Activated naive CD4-positive, alpha-beta T cell treated with anti-CD3 and anti-CD28 coated beads for 36 hours (primary cell): ENCODE data around the gene MAD1L1. TPM values are rescaled to one million over a fixed set of nuclear protein-coding genes. Genes with fewer than 3 reads are reported as not detected.

Experiments used
- CTCF ChIA-PET: fragments of 350-600 bp; sonication (Branson Sonifier 250); formaldehyde crosslinking; loops from one replicate; lab custom pipeline; 2021; ENCODE audit warnings: antibody characterized with exemption; lab: Charles Lee
- DNase-seq: peaks from one replicate; pipeline ENCODE4 v3.0.0-alpha.2; 2020
- H3K27ac Mint-ChIP-seq: one replicate; pipeline ENCODE4 v1.8.0; 2021; ENCODE audit warnings: mild to moderate bottlenecking, mixed read lengths
- H3K27me3 Mint-ChIP-seq: one replicate; pipeline ENCODE4 v1.8.0; 2021; ENCODE audit warnings: low read depth, mixed read lengths
- H3K36me3 Mint-ChIP-seq: one replicate; pipeline ENCODE4 v1.8.0; 2021; ENCODE audit warnings: low read depth, mixed read lengths
- H3K4me1 Mint-ChIP-seq: one replicate; pipeline ENCODE4 v1.8.0; 2021; ENCODE audit warnings: low read depth, mixed read lengths
- H3K4me3 Mint-ChIP-seq: one replicate; pipeline ENCODE4 v1.8.0; 2021; ENCODE audit warnings: mild to moderate bottlenecking, moderate library complexity, mixed read lengths
- H3K9me3 Mint-ChIP-seq: one replicate; pipeline ENCODE4 v1.8.0; 2021; ENCODE audit warnings: mixed read lengths
- intact Hi-C: fragments of 100-400 bp; cut with micrococcal nuclease; formaldehyde crosslinking; loops from one replicate; pipeline ENCODE4 v1.15.1; 2023
- total RNA-seq, 2 experiments: library from RNA; stranded (reverse); gene quantifications; one replicate each; pipeline ENCODE4 v1.2.3, GENCODE V29; 2021

The MAD1L1 gene
- total RNA-seq, 2 experiments from 2014 or later: 37.5 to 40.2 TPM

- Mint-ChIP-seq H3K4me3 (no peak overlapping the region), H3K4me1 (peaks cover 67% of the 10 kb centered on the region), H3K27ac (no peak overlapping the region), H3K36me3 (peaks cover 2% of the 10 kb centered on the region), H3K9me3 (no peaks in the 10 kb centered on the region), H3K27me3 (peaks cover 6% of the 10 kb centered on the region)
- CTCF ChIA-PET: interaction anchor here (0.7 kb wide), 1 partner anchor 68 kb away, joined by 3 read pairs; no protein-coding TSS in a partner anchor
- peak; percentile 56 for DNase-seq
- intact Hi-C loops: loop anchor here (1.0 to 10.0 kb wide), 6 partner anchors 14 to 479 kb away; partner anchors contain the start of genes CHST12, EIF3B and PSMG3
Observed at GRCh38 chr7:1925973-1926907, 306.5 kb downstream of the MAD1L1 start.

DNA sequence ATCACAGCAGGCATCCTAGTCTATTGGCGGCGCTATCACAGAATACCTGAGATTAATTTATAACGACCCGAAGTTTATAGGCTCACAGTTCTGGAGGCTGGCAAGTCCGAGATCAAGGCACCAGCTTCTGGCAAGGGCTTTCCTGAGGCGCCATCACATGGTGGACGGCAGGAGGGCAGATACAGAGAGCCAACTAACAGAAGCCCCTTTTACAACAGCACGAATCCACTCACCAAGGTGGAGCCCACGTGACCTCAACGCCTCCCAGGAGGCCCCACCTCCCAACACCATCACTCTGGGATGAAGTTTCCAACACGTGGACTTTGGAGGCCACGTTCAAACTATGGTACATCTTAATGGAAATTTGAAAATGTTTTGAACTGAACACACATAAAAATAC, 307.4 kb downstream of the MAD1L1 start:
- H3K36me3 Mint-ChIP-seq: peaks cover 2% of the 10 kb centered on the region
- no peak overlapping the region for H3K4me3 Mint-ChIP-seq
- CTCF ChIA-PET: interaction anchor here (0.6 kb wide), 1 partner anchor 261 kb away, joined by 3 read pairs; no protein-coding TSS in a partner anchor
- peaks cover 75% of the 10 kb centered on the region for H3K4me1 Mint-ChIP-seq
- intact Hi-C loops: loop anchor here (5.0 to 10.0 kb wide), 5 partner anchors 103 to 479 kb away; partner anchors contain the start of genes CHST12, EIF3B and PSMG3
- H3K9me3 Mint-ChIP-seq: no peaks in the 10 kb centered on the region
- peak; percentile 37 for DNase-seq
- H3K27ac Mint-ChIP-seq: no peak overlapping the region
- H3K27me3 Mint-ChIP-seq: peaks cover 6% of the 10 kb centered on the region

DNA sequence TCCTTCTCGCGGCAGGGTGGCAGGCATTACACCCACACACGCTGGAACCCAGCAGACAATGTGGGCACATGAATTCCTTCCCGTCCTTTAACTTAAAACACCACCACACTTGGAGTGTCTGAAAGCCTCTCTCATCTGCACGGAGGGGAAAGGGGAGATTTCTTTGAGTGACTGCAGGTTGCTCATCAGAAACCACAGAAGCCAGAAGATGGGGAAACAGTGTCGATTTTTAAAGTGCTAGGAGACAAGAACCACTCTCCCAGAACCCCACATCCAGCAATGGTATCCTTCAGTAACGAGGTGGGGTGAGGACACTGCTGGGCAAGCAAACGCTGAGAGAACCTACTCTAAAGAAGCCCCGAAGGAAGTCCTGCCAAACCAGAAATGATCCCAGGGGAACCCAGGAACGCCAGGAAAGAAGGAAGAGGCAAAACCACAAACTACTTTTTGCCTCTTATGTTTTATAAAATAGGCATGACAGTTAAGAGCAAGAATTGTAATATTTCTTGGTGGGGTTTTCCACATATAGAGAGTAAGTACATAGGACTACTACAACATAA, 308.4 kb downstream of the MAD1L1 start:
- no peak overlapping the region for H3K27ac Mint-ChIP-seq
- no peak overlapping the region for H3K4me3 Mint-ChIP-seq
- intact Hi-C loops: loop anchor here (5.0 to 10.0 kb wide), 4 partner anchors 38 to 480 kb away; partner anchors contain the start of gene CHST12
- DNase-seq: peak; percentile 34
- H3K36me3 Mint-ChIP-seq: peaks cover 2% of the 10 kb centered on the region
- H3K27me3 Mint-ChIP-seq: peaks cover 8% of the 10 kb centered on the region
- CTCF ChIA-PET: interaction anchor here (1.6 kb wide), 1 partner anchor 41 kb away, joined by 3 read pairs; no protein-coding TSS in a partner anchor
- no peaks in the 10 kb centered on the region for H3K9me3 Mint-ChIP-seq
- H3K4me1 Mint-ChIP-seq: peaks cover 85% of the 10 kb centered on the region

DNA sequence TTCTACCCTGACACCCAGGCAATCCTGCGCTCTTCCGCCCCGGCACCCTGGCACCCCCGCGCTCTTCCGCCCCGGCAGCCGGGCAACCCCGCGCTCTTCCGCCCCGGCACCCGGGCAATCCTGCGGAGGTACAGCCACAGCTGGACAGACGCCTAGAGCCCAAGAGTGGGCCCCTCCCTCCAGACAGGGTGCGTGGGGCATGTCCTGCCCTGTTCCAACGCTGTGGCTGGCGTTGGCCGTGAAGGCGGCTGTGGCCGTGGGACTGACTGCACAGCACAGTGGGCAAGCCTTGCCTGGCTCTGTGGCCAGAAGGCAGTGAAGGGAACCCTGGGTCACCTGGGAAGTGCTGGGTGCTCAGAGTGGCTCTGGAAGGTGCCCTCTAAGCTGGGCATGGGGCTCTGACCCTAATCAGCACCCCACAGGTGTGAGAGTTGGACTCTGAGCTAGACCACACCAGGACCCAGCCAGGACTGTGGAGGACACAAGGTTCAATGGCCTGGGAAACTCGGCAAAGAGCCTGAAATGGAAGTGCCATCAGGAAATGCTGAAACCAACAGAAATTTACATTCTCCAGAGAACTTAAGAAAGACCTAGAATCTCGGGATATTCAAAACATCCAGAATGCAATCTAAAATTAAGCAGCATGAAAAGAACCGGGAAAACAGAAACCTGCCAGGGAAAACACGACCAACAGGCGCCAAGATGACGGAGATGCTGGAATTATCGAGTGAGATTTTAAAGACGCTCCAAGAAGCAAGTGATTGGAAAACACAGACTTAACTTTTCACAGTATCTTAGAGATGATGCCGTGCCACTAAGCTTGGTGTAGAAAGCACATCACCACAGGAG, 309.1 kb downstream of the MAD1L1 start:
- intact Hi-C loops: loop anchor here (2.0 to 10.0 kb wide), 5 partner anchors 39 to 481 kb away; partner anchors contain the start of gene CHST12
- Mint-ChIP-seq H3K36me3 (peaks cover 2% of the 10 kb centered on the region), H3K27me3 (peaks cover 8% of the 10 kb centered on the region), H3K27ac (no peak overlapping the region), H3K4me1 (peaks cover 90% of the 10 kb centered on the region), H3K9me3 (no peaks in the 10 kb centered on the region), H3K4me3 (no peak overlapping the region)
- DNase-seq: no peak
- CTCF ChIA-PET: interaction anchor here (1.6 kb wide), 1 partner anchor 40 kb away, joined by 3 read pairs; no protein-coding TSS in a partner anchor

GRCh38 chr7:1922870-1923236, 309.9 kb downstream of the MAD1L1 start:
- Mint-ChIP-seq H3K27ac (no peak overlapping the region), H3K9me3 (no peaks in the 10 kb centered on the region), H3K4me3 (no peak overlapping the region), H3K4me1 (peaks cover 88% of the 10 kb centered on the region), H3K36me3 (peaks cover 2% of the 10 kb centered on the region), H3K27me3 (peaks cover 8% of the 10 kb centered on the region)
- DNase-seq: no peak
- intact Hi-C loops: loop anchor here (1.0 to 10.0 kb wide), 6 partner anchors 17 to 482 kb away; partner anchors contain the start of gene CHST12
- CTCF ChIA-PET: interaction anchor here (0.7 to 1.6 kb wide), 2 partner anchors 17 to 39 kb away, joined by 3 read pairs; no protein-coding TSS in a partner anchor

- H3K9me3 Mint-ChIP-seq: no peaks in the 10 kb centered on the region
- CTCF ChIA-PET: interaction anchor here (0.7 to 1.6 kb wide), 2 partner anchors 17 to 39 kb away, joined by 3 read pairs; no protein-coding TSS in a partner anchor
Observed at GRCh38 chr7:1922071-1922869, 310.5 kb downstream of the MAD1L1 start.

DNA sequence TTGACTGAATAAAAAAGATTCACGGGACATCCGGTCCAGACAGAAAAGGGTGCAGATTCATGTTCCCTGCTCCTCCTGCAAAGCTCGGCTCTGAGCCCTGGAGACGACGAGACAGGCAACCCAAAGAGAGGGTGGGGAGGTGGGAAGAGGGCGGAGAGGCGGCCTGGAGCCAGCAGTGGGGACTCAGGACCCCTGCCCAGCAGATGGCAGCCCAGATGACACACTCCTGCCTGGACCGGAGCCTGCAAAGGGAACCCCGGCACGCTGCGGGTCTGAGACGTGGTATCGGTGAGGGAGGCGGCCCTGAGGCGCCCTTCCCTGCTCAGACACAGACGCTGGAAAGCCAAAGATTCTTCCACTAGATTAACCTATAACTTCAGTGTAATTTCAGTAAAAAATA, 311.9 kb downstream of the MAD1L1 start:
- Mint-ChIP-seq H3K9me3 (no peaks in the 10 kb centered on the region), H3K27ac (no peak overlapping the region), H3K36me3 (peaks cover 2% of the 10 kb centered on the region), H3K4me1 (peaks cover 73% of the 10 kb centered on the region), H3K4me3 (peak overlapping the region; percentile 57), H3K27me3 (peaks cover 5% of the 10 kb centered on the region)
- intact Hi-C loops: loop anchor here (5.0 to 10.0 kb wide), 4 partner anchors 41 to 484 kb away; partner anchors contain the start of gene CHST12
- CTCF ChIA-PET: no interaction called here
- DNase-seq: no peak

More at GRCh38 chr7:1922071-1922869, 310.5 kb downstream of the MAD1L1 start:
- intact Hi-C loops: loop anchor here (1.0 to 10.0 kb wide), 6 partner anchors 18 to 483 kb away; partner anchors contain the start of gene CHST12
- Mint-ChIP-seq H3K36me3 (peaks cover 2% of the 10 kb centered on the region), H3K27ac (no peak overlapping the region), H3K4me3 (peak overlapping the region; percentile 56), H3K27me3 (peaks cover 8% of the 10 kb centered on the region), H3K4me1 (peaks cover 84% of the 10 kb centered on the region)
- peak; percentile 75 for DNase-seq

GRCh38 chr7:1920266-1920681, 312.5 kb downstream of the MAD1L1 start:
- no peaks in the 10 kb centered on the region for H3K9me3 Mint-ChIP-seq
- CTCF ChIA-PET: no interaction called here
- H3K27me3 Mint-ChIP-seq: peaks cover 5% of the 10 kb centered on the region
- H3K4me3 Mint-ChIP-seq: peak overlapping the region; percentile 57
- DNase-seq: peak; percentile 54
- H3K27ac Mint-ChIP-seq: no peak overlapping the region
- H3K36me3 Mint-ChIP-seq: peaks cover 2% of the 10 kb centered on the region
- H3K4me1 Mint-ChIP-seq: peaks cover 67% of the 10 kb centered on the region
- intact Hi-C loops: loop anchor here (5.0 to 10.0 kb wide), 4 partner anchors 42 to 485 kb away; partner anchors contain the start of gene CHST12

GRCh38 chr7:1919539-1920265, 313.0 kb downstream of the MAD1L1 start:
- no peak overlapping the region for H3K27ac Mint-ChIP-seq
- peaks cover 2% of the 10 kb centered on the region for H3K36me3 Mint-ChIP-seq
- H3K4me1 Mint-ChIP-seq: peaks cover 61% of the 10 kb centered on the region
- DNase-seq: peak; percentile 22
- peak overlapping the region; percentile 57 for H3K4me3 Mint-ChIP-seq
- CTCF ChIA-PET: no interaction called here
- H3K9me3 Mint-ChIP-seq: no peaks in the 10 kb centered on the region
- intact Hi-C loops: loop anchor here (5.0 to 10.0 kb wide), 4 partner anchors 43 to 485 kb away; partner anchors contain the start of gene CHST12
- peaks cover 5% of the 10 kb centered on the region for H3K27me3 Mint-ChIP-seq

- H3K4me1 Mint-ChIP-seq: peaks cover 54% of the 10 kb centered on the region
- no peak overlapping the region for H3K4me3 Mint-ChIP-seq
- no peak for DNase-seq
- no peaks in the 10 kb centered on the region for H3K9me3 Mint-ChIP-seq
- H3K36me3 Mint-ChIP-seq: peaks cover 2% of the 10 kb centered on the region
- CTCF ChIA-PET: no interaction called here
- no peak overlapping the region for H3K27ac Mint-ChIP-seq
- H3K27me3 Mint-ChIP-seq: peaks cover 2% of the 10 kb centered on the region
- intact Hi-C loops: no loop called here
Observed at GRCh38 chr7:1918881-1919525, 313.7 kb downstream of the MAD1L1 start.
